ENCODE data around the gene RTF2.

RTF2 gene

DNA sequence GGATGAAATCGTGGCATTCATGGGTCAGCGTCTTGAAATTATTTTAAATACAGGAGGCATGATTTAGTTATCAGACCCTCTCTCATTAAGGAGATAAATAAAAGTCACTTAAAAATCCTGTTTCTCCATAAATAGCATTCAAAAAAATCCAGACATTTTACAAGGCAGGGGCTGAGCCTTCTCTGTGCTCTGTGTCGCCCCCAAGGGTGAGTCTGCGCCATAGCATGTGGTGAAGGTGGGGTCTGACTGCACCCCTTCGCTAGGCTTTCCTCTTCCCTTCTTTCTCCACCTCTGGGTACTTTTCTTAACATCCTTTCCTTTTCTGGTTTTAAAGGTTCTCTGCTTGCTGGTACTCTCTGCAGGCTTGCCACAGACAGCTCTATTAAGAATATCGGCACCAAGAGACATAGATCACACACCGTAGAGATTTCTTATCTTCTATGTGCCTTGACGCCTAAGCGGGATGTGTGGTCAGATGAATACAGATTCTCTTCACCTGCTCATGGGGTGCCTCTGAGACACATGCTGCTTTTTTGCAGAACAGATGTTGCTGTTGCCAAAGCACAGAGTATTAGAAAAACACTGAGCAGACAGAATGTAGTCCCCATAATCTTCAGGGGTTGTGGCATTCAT lies 36.1 kb downstream of the RTF2 start:
- no peak overlapping the region for H3K9ac ChIP-seq (ENCODE audit: low read length)
- no peak overlapping the region for H3K27ac ChIP-seq (ENCODE audit: low read length)
- no peaks in the 10 kb centered on the region for H3K36me3 ChIP-seq (ENCODE audit: control insufficient read depth, low read depth, low read length)
- no peak overlapping the region for H3K4me3 ChIP-seq (ENCODE audit: low read length)
- H3K4me1 ChIP-seq (ENCODE audit: control insufficient read depth, low read depth, low read length): no peaks in the 10 kb centered on the region
- H3K9me3 ChIP-seq (ENCODE audit: control insufficient read depth, low read depth, low read length): no peaks in the 10 kb centered on the region
- no peaks in the 10 kb centered on the region for H3K27me3 ChIP-seq (ENCODE audit: control insufficient read depth, insufficient read depth, low read length)

DNA sequence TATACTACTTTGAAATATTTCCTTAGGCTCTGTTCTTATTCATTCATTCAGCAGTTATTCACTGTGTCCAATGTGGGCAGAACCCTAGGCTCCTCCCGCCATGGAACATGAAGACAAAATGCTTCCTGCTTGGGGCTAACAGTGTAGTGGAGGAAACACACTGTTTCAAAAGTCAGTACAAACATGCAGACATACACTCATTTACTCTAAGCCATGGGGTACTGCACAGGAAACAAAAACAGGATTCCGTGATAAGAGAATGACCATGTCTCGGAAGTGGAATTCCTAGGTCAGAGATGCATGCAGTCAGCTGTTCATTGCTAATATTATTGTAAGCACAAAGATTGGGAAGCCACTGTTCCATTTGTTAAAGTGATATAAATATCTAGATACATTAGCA lies 37.7 kb downstream of the RTF2 start:
- H3K9ac ChIP-seq (ENCODE audit: low read length): no peak overlapping the region
- H3K27me3 ChIP-seq (ENCODE audit: control insufficient read depth, insufficient read depth, low read length): no peaks in the 10 kb centered on the region

DNA sequence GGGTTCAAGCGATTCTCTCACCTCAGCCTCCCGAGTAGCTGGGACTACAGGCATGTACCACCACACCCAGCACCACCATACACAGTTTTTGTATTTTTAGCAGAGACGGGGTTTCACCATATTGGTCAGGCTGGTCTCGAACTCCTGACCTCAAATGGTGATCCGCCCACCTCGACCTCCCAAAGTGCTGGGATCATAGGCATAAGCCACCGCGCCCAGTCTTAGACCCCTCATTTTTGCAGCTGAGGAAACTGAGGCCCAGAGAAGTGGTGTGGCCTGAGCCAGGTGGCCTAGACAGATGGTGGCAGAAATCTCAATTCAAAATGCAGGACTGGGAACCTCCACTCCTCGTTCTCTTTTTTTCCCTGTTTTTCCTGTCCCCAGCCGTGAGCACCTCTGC lies 43.5 kb downstream of the RTF2 start:
- H3K36me3 ChIP-seq (ENCODE audit: control insufficient read depth, low read depth, low read length): peaks cover under 1% of the 10 kb centered on the region
- H3K27ac ChIP-seq (ENCODE audit: low read length): no peak overlapping the region
- no peak overlapping the region for H3K9ac ChIP-seq (ENCODE audit: low read length)
- no peak overlapping the region for H3K4me3 ChIP-seq (ENCODE audit: low read length)
- no peaks in the 10 kb centered on the region for H3K4me1 ChIP-seq (ENCODE audit: control insufficient read depth, low read depth, low read length)
- no peaks in the 10 kb centered on the region for H3K9me3 ChIP-seq (ENCODE audit: control insufficient read depth, low read depth, low read length)
- H3K27me3 ChIP-seq (ENCODE audit: control insufficient read depth, insufficient read depth, low read length): no peaks in the 10 kb centered on the region

More for the DNA sequence above, 37.7 kb downstream of the RTF2 start:
- no peaks in the 10 kb centered on the region for H3K4me1 ChIP-seq (ENCODE audit: control insufficient read depth, low read depth, low read length)
- no peaks in the 10 kb centered on the region for H3K9me3 ChIP-seq (ENCODE audit: control insufficient read depth, low read depth, low read length)
- no peaks in the 10 kb centered on the region for H3K36me3 ChIP-seq (ENCODE audit: control insufficient read depth, low read depth, low read length)
- no peak overlapping the region for H3K4me3 ChIP-seq (ENCODE audit: low read length)
- no peak overlapping the region for H3K27ac ChIP-seq (ENCODE audit: low read length)

DNA sequence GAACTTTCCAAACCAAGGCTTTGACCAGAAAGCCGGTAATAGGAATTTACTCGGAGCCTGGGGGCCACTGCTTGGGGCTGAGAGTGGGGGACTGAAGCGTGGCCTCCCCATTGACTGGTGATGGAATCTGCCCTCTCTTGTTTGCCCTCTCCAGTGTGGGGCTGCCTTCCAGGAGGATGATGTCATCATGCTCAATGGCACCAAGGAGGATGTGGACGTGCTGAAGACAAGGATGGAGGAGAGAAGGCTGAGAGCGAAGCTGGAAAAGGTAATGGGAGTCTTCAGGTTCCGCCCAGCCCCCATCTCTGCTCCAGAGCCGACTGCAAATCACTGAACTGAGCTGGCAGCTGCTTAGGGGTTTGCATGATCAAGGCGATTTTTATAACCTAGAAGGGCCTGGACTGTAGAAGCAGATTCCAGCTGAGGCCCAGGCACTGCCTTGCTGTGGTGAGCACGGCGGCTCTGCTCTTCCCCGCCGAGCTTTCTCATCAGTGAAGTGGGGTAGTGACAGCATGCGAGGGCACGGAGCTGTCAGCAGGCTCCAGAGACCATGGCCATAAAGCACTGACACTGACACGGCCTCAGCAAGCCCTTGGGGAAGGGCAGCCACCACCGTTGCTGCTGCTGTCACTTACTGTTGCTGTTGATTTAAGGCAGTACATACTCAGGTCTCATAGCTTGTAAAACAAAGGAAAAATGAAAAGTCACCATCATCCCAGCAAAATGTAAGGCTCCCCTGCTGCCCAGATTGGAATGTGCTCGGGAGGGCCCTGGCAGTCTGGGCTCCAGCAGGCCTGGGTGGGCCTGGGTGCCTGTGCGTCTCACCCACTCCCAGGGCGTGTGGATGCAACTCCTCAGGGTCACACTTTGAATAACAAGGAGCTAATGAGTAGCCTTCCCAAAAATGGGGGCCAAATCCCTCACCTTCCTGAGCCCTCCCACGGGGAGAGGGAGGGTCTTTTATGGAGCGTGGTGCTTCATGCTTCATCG lies 45.0 kb downstream of the RTF2 start:
- Histone ChIP-seq H3K9me3 (ENCODE audit: control insufficient read depth, low read depth, low read length) (no peaks in the 10 kb centered on the region), H3K27ac (ENCODE audit: low read length) (no peak overlapping the region), H3K27me3 (ENCODE audit: control insufficient read depth, insufficient read depth, low read length) (no peaks in the 10 kb centered on the region), H3K4me3 (ENCODE audit: low read length) (no peak overlapping the region), H3K36me3 (ENCODE audit: control insufficient read depth, low read depth, low read length) (peaks cover 16% of the 10 kb centered on the region), H3K9ac (ENCODE audit: low read length) (no peak overlapping the region), H3K4me1 (ENCODE audit: control insufficient read depth, low read depth, low read length) (no peaks in the 10 kb centered on the region)

DNA sequence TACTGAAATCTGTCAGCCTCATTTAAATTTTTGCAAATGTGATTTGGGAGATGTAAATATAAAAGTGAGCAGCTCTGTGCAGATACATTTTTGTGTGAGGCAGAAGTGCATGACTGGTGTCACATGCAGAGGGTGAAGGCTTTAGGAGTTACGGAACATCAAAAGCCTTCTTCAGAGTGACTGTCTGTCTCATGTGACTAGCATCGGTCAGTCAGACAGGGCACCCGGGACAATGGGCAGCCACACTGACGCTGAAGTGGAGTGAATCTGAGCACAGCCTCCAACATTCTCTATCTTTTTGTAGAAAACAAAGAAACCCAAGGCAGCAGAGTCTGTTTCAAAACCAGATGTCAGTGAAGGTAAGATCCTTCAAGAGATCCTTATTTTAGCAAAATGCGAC lies 48.2 kb downstream of the RTF2 start:
- no peak overlapping the region for H3K9ac ChIP-seq (ENCODE audit: low read length)
- peaks cover 24% of the 10 kb centered on the region for H3K36me3 ChIP-seq (ENCODE audit: control insufficient read depth, low read depth, low read length)
- H3K9me3 ChIP-seq (ENCODE audit: control insufficient read depth, low read depth, low read length): peaks cover 11% of the 10 kb centered on the region
- no peaks in the 10 kb centered on the region for H3K27me3 ChIP-seq (ENCODE audit: control insufficient read depth, insufficient read depth, low read length)
- H3K4me1 ChIP-seq (ENCODE audit: control insufficient read depth, low read depth, low read length): no peaks in the 10 kb centered on the region
- H3K4me3 ChIP-seq (ENCODE audit: low read length): no peak overlapping the region
- H3K27ac ChIP-seq (ENCODE audit: low read length): no peak overlapping the region

DNA sequence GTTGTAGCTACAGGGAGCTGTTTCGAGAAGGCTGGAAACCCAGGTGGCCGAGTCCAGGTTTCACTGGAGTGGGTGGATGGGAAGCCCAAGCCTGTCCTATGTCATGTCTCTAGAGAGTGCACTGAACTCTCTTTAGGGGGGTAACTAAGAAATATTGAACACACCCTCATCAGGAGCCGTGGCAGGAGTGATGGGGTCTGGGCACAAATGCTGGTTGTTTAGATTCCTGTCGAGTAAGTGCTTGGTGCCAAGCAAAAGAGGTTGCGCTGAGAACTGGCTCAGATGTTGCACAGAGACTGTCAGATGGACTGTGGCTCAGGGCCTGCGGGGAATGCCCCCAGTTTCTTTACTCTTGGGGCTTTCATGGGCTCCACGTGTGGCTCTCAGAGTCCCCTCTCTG lies 48.8 kb downstream of the RTF2 start:
- Histone ChIP-seq H3K4me3 (ENCODE audit: low read length) (no peak overlapping the region), H3K27ac (ENCODE audit: low read length) (no peak overlapping the region), H3K9me3 (ENCODE audit: control insufficient read depth, low read depth, low read length) (peaks cover 11% of the 10 kb centered on the region), H3K36me3 (ENCODE audit: control insufficient read depth, low read depth, low read length) (peaks cover 24% of the 10 kb centered on the region), H3K9ac (ENCODE audit: low read length) (no peak overlapping the region), H3K4me1 (ENCODE audit: control insufficient read depth, low read depth, low read length) (no peaks in the 10 kb centered on the region), H3K27me3 (ENCODE audit: control insufficient read depth, insufficient read depth, low read length) (no peaks in the 10 kb centered on the region)

DNA sequence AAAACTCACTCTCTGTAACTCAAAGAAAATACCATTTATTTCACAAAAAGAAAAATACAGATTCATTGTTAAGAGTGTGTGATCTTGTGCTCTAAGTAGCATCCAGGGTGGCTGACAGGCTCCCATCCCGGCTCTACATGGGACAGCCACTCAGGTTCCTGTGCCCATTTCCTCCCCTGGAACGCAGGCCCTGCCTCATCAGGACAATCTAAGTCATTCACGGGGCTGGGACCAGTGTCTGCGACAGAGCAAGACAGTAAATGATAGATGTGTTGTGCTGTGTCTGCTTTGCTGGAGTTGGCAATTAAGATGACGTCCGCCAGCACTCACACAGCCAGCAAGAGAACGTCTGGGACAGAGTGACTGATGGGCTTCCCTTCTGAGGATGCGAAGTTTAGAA lies 49.2 kb downstream of the RTF2 start:
- no peak overlapping the region for H3K27ac ChIP-seq (ENCODE audit: low read length)
- peaks cover 24% of the 10 kb centered on the region for H3K36me3 ChIP-seq (ENCODE audit: control insufficient read depth, low read depth, low read length)
- peaks cover 11% of the 10 kb centered on the region for H3K9me3 ChIP-seq (ENCODE audit: control insufficient read depth, low read depth, low read length)
- no peaks in the 10 kb centered on the region for H3K27me3 ChIP-seq (ENCODE audit: control insufficient read depth, insufficient read depth, low read length)
- no peak overlapping the region for H3K4me3 ChIP-seq (ENCODE audit: low read length)
- H3K9ac ChIP-seq (ENCODE audit: low read length): no peak overlapping the region
- H3K4me1 ChIP-seq (ENCODE audit: control insufficient read depth, low read depth, low read length): no peaks in the 10 kb centered on the region

DNA sequence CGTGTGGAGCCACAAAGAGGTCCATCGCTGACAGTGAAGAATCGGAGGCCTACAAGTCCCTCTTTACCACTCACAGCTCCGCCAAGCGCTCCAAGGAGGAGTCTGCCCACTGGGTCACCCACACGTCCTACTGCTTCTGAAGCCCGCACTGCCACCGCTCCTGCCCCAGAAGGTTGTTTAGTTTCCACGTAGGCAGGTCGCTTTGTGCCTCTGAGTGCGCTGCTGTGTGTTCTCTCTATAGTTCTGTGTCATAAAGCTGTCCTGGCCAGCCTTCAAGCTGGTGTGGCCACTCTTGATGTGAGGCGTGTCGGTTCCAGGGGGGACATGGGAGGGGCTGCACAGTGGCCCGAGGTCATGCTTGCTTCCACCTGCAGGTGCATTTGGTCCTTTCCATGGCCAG lies 49.7 kb downstream of the RTF2 start:
- Histone ChIP-seq H3K27me3 (ENCODE audit: control insufficient read depth, insufficient read depth, low read length) (no peaks in the 10 kb centered on the region), H3K4me3 (ENCODE audit: low read length) (no peak overlapping the region), H3K9ac (ENCODE audit: low read length) (no peak overlapping the region), H3K9me3 (ENCODE audit: control insufficient read depth, low read depth, low read length) (peaks cover 11% of the 10 kb centered on the region), H3K27ac (ENCODE audit: low read length) (no peak overlapping the region), H3K36me3 (ENCODE audit: control insufficient read depth, low read depth, low read length) (peaks cover 24% of the 10 kb centered on the region), H3K4me1 (ENCODE audit: control insufficient read depth, low read depth, low read length) (no peaks in the 10 kb centered on the region)

DNA sequence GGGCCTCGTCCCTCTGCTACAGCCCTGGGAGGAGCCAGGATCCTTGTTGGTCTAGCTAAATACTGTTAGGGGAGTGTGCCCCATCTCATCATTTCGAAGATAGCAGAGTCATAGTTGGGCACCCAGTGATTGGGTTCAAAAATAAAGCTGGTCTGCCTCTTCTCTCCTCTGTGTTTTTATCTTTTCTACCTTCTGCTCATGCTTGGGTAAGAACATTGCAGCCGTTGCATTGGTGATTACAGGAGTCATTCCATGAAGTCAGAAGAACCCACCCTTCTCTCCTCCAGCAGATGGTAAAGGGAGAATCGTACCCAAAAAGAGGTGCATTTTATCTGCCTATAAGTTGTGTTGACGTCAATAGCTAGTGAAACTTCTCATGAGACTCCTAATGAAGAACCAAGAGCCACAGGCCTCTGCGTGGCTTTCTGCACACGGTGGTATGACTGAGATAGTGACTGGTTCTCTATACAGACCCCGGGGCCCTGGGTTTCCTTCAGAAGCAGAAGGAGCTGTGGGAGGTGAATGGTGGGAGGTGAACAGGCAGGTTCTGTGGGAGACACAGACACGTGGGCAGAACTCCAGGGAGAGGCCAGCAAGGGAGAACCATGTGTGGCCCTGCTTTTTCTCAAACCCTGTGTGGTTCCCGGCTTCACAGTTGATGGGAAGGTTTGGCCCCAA lies 50.4 kb downstream of the RTF2 start:
- Histone ChIP-seq H3K36me3 (ENCODE audit: control insufficient read depth, low read depth, low read length) (peaks cover 24% of the 10 kb centered on the region), H3K27me3 (ENCODE audit: control insufficient read depth, insufficient read depth, low read length) (no peaks in the 10 kb centered on the region), H3K9ac (ENCODE audit: low read length) (no peak overlapping the region), H3K9me3 (ENCODE audit: control insufficient read depth, low read depth, low read length) (peaks cover 11% of the 10 kb centered on the region), H3K4me1 (ENCODE audit: control insufficient read depth, low read depth, low read length) (no peaks in the 10 kb centered on the region), H3K4me3 (ENCODE audit: low read length) (no peak overlapping the region), H3K27ac (ENCODE audit: low read length) (no peak overlapping the region)

DNA sequence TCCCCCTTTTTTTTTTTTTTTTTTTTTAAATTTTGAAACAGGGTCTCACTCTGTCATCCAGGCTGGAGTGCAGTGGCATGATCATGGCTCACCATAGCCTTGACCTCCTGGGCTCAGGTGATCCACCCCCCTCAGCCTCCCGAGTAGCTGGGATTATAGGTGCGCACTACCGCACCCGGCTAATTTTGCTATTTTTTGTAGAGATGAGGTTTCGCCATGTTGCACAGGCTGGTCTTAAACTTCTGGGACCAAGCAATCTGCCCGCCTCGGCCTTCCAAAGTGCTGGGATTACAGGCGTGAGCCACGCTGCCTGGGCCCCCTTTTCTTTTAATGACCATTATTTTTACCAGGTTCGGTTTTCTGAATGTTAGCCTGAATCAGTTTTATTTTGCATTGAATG lies 51.1 kb downstream of the RTF2 start:
- no peak overlapping the region for H3K9ac ChIP-seq (ENCODE audit: low read length)
- no peaks in the 10 kb centered on the region for H3K27me3 ChIP-seq (ENCODE audit: control insufficient read depth, insufficient read depth, low read length)
- no peaks in the 10 kb centered on the region for H3K4me1 ChIP-seq (ENCODE audit: control insufficient read depth, low read depth, low read length)
- no peak overlapping the region for H3K4me3 ChIP-seq (ENCODE audit: low read length)
- H3K9me3 ChIP-seq (ENCODE audit: control insufficient read depth, low read depth, low read length): peaks cover 11% of the 10 kb centered on the region
- peaks cover 24% of the 10 kb centered on the region for H3K36me3 ChIP-seq (ENCODE audit: control insufficient read depth, low read depth, low read length)
- no peak overlapping the region for H3K27ac ChIP-seq (ENCODE audit: low read length)

DNA sequence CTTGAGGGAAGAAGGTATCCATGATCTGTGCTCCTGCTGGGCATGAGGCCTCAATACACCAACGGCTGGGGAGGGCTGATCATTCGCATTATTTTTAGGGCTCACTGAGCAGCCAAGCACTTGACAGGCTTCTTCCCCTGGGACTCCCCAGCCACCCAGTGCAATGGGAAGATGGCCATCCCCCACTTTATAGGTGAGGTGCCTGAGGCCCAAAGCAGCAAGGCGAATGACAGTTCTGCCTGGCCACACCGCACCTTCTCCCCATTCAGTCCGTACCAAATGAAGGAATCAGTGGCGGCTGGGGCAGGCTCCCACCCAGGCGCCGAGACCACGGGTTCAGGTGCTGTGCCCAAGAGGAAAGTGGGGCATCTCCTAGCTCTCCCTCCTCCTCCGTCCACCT lies 51.8 kb downstream of the RTF2 start:
- no peak overlapping the region for H3K27ac ChIP-seq (ENCODE audit: low read length)
- H3K27me3 ChIP-seq (ENCODE audit: control insufficient read depth, insufficient read depth, low read length): no peaks in the 10 kb centered on the region
- H3K4me1 ChIP-seq (ENCODE audit: control insufficient read depth, low read depth, low read length): no peaks in the 10 kb centered on the region
- no peak overlapping the region for H3K4me3 ChIP-seq (ENCODE audit: low read length)
- no peak overlapping the region for H3K9ac ChIP-seq (ENCODE audit: low read length)
- peaks cover 11% of the 10 kb centered on the region for H3K9me3 ChIP-seq (ENCODE audit: control insufficient read depth, low read depth, low read length)
- peaks cover 24% of the 10 kb centered on the region for H3K36me3 ChIP-seq (ENCODE audit: control insufficient read depth, low read depth, low read length)

Data from iPS-18a (cell line).